Tibial nerve (tissue), 4 donors: ENCODE results near the gene MARCHF3. TPM values are rescaled to one million over a fixed set of nuclear protein-coding genes. Genes with fewer than 3 reads are reported as not detected.
"Not testable (repeated sequence)": the region's sequence is repeated elsewhere in the genome, so short reads cannot be mapped to it uniquely, and the experiment has no call there.

Source experiments
- DNase-seq, 2 donors: peaks; one replicate each; pipeline ENCODE4 v3.0.0-alpha.2; 2019; ENCODE audit warnings: low spot score in 2 of 2
- H3K27ac ChIP-seq, 4 donors: fragments of 200-600 bp; sonication (generic) in 3 of 4; one replicate each; pipeline ENCODE4 v1.5.1; 2017 to 2019; ENCODE audit warnings: mild to moderate bottlenecking in 1 of 4
- H3K27me3 ChIP-seq, 2 donors: fragments of 200-600 bp; sonication (generic) in 1 of 2; one replicate each; pipeline versions ENCODE4 v1.5.1 to v1.6.0; 2017 to 2019
- H3K36me3 ChIP-seq, 3 donors: fragments of 200-600 bp; sonication (generic); one replicate each; pipeline ENCODE4 v1.5.1; 2018 to 2019
- H3K4me1 ChIP-seq, 4 donors: fragments of 200-600 bp; sonication (generic) in 3 of 4; one replicate each; pipeline ENCODE4 v1.5.1; 2017 to 2019
- H3K4me3 ChIP-seq, 4 donors: fragments of 200-600 bp; sonication (generic) in 3 of 4; one replicate each; pipeline ENCODE4 v1.5.1; 2017 to 2019; ENCODE audit warnings: mild to moderate bottlenecking in 1 of 4, moderate library complexity in 1 of 4
- H3K9me3 ChIP-seq, 4 donors: fragments of 200-600 bp; sonication (generic) in 3 of 4; one replicate each; pipeline ENCODE4 v1.5.1; 2017 to 2019
- CTCF ChIP-seq, 5 experiments: fragments of 200-600 bp in 3 of 5; fragments of 450-650 bp in 2 of 5; sonication (generic) in 3 of 5; IDR thresholded peaks; one replicate each; pipeline ENCODE4 v1.5.1; 2016 to 2019; ENCODE audit warnings: antibody characterized with exemption in 5 of 5, mild to moderate bottlenecking in 3 of 5, moderate library complexity in 2 of 5
- EP300 ChIP-seq, 2 donors: sonication (generic); formaldehyde crosslinking; IDR thresholded peaks; one replicate each; pipeline ENCODE4 v1.6.1; 2017; ENCODE audit warnings: antibody characterized with exemption in 2 of 2, mild to moderate bottlenecking in 1 of 2
- POLR2A ChIP-seq, 2 donors: fragments of 450-650 bp; IDR thresholded peaks; one replicate each; pipeline ENCODE4 v1.6.1; 2017; ENCODE audit warnings: antibody characterized with exemption in 2 of 2, mild to moderate bottlenecking in 2 of 2, moderate library complexity in 2 of 2
- WGBS, 2 donors: methylation state at CpG; one replicate each; pipeline ENCODE4 v1.1.5; 2018; 5-methylcytosine and 5-hydroxymethylcytosine counted together
- total RNA-seq, 4 donors: library from RNA; depleted of rRNA; stranded (reverse); fragments of >200 nt; gene quantifications; one replicate each; pipeline ENCODE4 v1.1.0, GENCODE V29; 2016

The MARCHF3 gene
- total RNA-seq, 4 donors from 2014 or later, result 1.8 to 8.7 (median 4.7) TPM

- Histone ChIP-seq H3K36me3 (no peaks in the 10 kb centered on the region), H3K27ac (no peak overlapping the region), H3K4me1 (peaks cover 0 to 18% (median 0%) of the 10 kb centered on the region in 4 donors), H3K9me3 (no peaks in the 10 kb centered on the region), H3K4me3 (no peak overlapping the region), H3K27me3 (no peaks in the 10 kb centered on the region)
- WGBS, 2 donors, result 59% methylated on average over 6 of the region's 6 CpGs
- DNase-seq, result no peak
- TF ChIP-seq CTCF (IDR thresholded peaks at IDR 0.05) (no peak), EP300 (IDR thresholded peaks at IDR 0.05) (no peak), POLR2A (IDR thresholded peaks at IDR 0.05) (no peak)
Measured at GRCh38 chr5:127008300-127008975, 21.9 kb downstream of the MARCHF3 start.

GRCh38 chr5:127007522-127007921, 22.8 kb downstream of the MARCHF3 start:
- WGBS, 2 donors, result 76 to 82% methylated on average over 1 of the region's 1 CpG
- Histone ChIP-seq H3K9me3 (no peaks in the 10 kb centered on the region), H3K27me3 (no peaks in the 10 kb centered on the region), H3K27ac (no peak overlapping the region), H3K4me3 (no peak overlapping the region), H3K36me3 (no peaks in the 10 kb centered on the region), H3K4me1 (peaks cover 0 to 18% (median 0%) of the 10 kb centered on the region in 4 donors)
- DNase-seq, result no peak
- TF ChIP-seq POLR2A (IDR thresholded peaks at IDR 0.05) (no peak), EP300 (IDR thresholded peaks at IDR 0.05) (no peak), CTCF (IDR thresholded peaks at IDR 0.05) (no peak)

GRCh38 chr5:127006744-127007143, 23.6 kb downstream of the MARCHF3 start:
- H3K27ac ChIP-seq, result no peak overlapping the region
- DNase-seq, result no peak
- TF ChIP-seq POLR2A (IDR thresholded peaks at IDR 0.05) (no peak), CTCF (IDR thresholded peaks at IDR 0.05) (no peak)
- H3K36me3 ChIP-seq, result no peaks in the 10 kb centered on the region
- H3K9me3 ChIP-seq, result no peaks in the 10 kb centered on the region
- WGBS, 2 donors, result 21 to 22% methylated on average over 5 of the region's 5 CpGs
- no peak overlapping the region for H3K4me3 ChIP-seq
- H3K27me3 ChIP-seq, result no peaks in the 10 kb centered on the region
- peaks cover 0 to 18% (median 0%) of the 10 kb centered on the region in 4 donors for H3K4me1 ChIP-seq

- H3K36me3 ChIP-seq, H3K27me3 ChIP-seq, DNase-seq, H3K27ac ChIP-seq, H3K9me3 ChIP-seq, H3K4me3 ChIP-seq: not testable (repeated sequence)
- peaks cover 0 to 18% (median 0%) of the 10 kb centered on the region in 4 donors for H3K4me1 ChIP-seq
- 88 to 94% methylated on average over 3 of the region's 3 CpGs for WGBS, 2 donors
Measured at GRCh38 chr5:127005282-127005681, 25.1 kb downstream of the MARCHF3 start.

- peaks cover 0 to 18% (median 0%) of the 10 kb centered on the region in 4 donors for H3K4me1 ChIP-seq
- H3K9me3 ChIP-seq, result no peaks in the 10 kb centered on the region
- H3K27me3 ChIP-seq, result no peaks in the 10 kb centered on the region
- DNase-seq, result no peak
- no peaks in the 10 kb centered on the region for H3K36me3 ChIP-seq
- H3K27ac ChIP-seq, result no peak overlapping the region
- no peak overlapping the region for H3K4me3 ChIP-seq
- 33 to 51% methylated on average over 3 of the region's 3 CpGs for WGBS, 2 donors
- no peak for TF ChIP-seq POLR2A (IDR thresholded peaks at IDR 0.05)
- TF ChIP-seq CTCF (IDR thresholded peaks at IDR 0.05), result no peak
- TF ChIP-seq EP300 (IDR thresholded peaks at IDR 0.05), result no peak
Measured at GRCh38 chr5:127004721-127005120, 25.6 kb downstream of the MARCHF3 start.
